A549 (cell line): ENCODE measurements around the gene SLC8A1. TPM values are rescaled to one million over a fixed set of nuclear protein-coding genes. Genes with fewer than 3 reads are reported as not detected.

Experiments
- ATAC-seq, 2 experiments: fragments of 200-7000 bp in 1 of 2; fragments of >200 bp in 1 of 2; cut with Nextera tagmentation in 1 of 2; cut with Tn5 transposase in 1 of 2; 3 replicates each; pipeline versions ENCODE4 v1.8.0 to v1.9.1; 2018 to 2020; ENCODE audit warnings: mild to moderate bottlenecking in 1 of 2, moderate library complexity in 1 of 2
- CTCF ChIA-PET: fragments of 300-600 bp; sonication (Branson Sonifier 250); formaldehyde crosslinking; extraction: SDS; loops from one replicate; lab custom pipeline; 2021; ENCODE audit warnings: antibody characterized with exemption, inconsistent platforms; lab: Yijun Ruan, JAX
- POLR2A ChIA-PET: fragments of 350-600 bp; formaldehyde crosslinking; extraction: SDS; loops from one replicate; lab custom pipeline; 2021; ENCODE audit warnings: antibody characterized with exemption, inconsistent platforms; lab: Yijun Ruan, JAX
- DNase-seq, 2 experiments: peaks; one replicate each; pipeline versions ENCODE4 v3.0.0 to v3.0.0-alpha.2; 2011 to 2016; ENCODE audit warnings: low read depth in 1 of 2, low spot score in 1 of 2
- FAIRE-seq: peaks from 2 replicates; lab custom pipeline; 2011; peaks lifted over from hg19 to GRCh38; lab: Jason Lieb, UNC
- H3K27ac ChIP-seq, 2 experiments: fragments of >200 bp; sonication (Bioruptor Twin); formaldehyde crosslinking; 3 replicates each; pipeline ENCODE4 v1.5.1; 2016 to 2017
- H3K4me1 ChIP-seq: fragments of >200 bp; sonication (Bioruptor Twin); formaldehyde crosslinking; 3 replicates; pipeline ENCODE4 v1.6.1; 2016
- H3K4me2 ChIP-seq: fragments of >200 bp; sonication (Bioruptor Twin); formaldehyde crosslinking; 3 replicates; pipeline ENCODE4 v1.6.1; 2016
- H3K4me3 ChIP-seq: fragments of >200 bp; sonication (Bioruptor Twin); formaldehyde crosslinking; 3 replicates; pipeline ENCODE4 v1.5.1; 2016
- H3K9me3 ChIP-seq: fragments of >200 bp; sonication (Bioruptor Twin); formaldehyde crosslinking; 3 replicates; pipeline ENCODE4 v1.6.1; 2016
- BCL3 ChIP-seq: fragments of >200 bp; sonication (Bioruptor Twin); formaldehyde crosslinking; IDR thresholded peaks from 3 replicates; pipeline ENCODE4 v1.6.1; 2016
- CHD2 ChIP-seq: fragments of 150-350 bp; IDR thresholded peaks from 2 replicates; pipeline ENCODE4 v1.6.1; 2014; ENCODE audit warnings: low read length; ENCODE audit not compliant: partially characterized antibody
- CTCF ChIP-seq: fragments of >200 bp; sonication (Bioruptor Twin); formaldehyde crosslinking; IDR thresholded peaks from 3 replicates; pipeline ENCODE4 v1.5.1; 2016
- EHMT2 ChIP-seq: fragments of 200-600 bp; sonication (generic); IDR thresholded peaks from 2 replicates; pipeline ENCODE4 v1.6.1; 2016; ENCODE audit warnings: antibody characterized with exemption, low read depth, mild to moderate bottlenecking, moderate library complexity
- FOXS1 ChIP-seq: fragments of 250-450 bp; sonication (Bioruptor Pico); IDR thresholded peaks from 2 replicates; pipeline ENCODE4 v1.5.0; 2020; ENCODE audit warnings: mild to moderate bottlenecking, moderate library complexity
- HDAC2 ChIP-seq: fragments of 200-600 bp; sonication (generic); IDR thresholded peaks from 2 replicates; pipeline ENCODE4 v1.6.1; 2016
- HES2 ChIP-seq: fragments of >200 bp; sonication (Bioruptor Twin); formaldehyde crosslinking; IDR thresholded peaks from 2 replicates; pipeline ENCODE4 v1.6.1; 2016
- HOXA7 ChIP-seq: fragments of 250-450 bp; sonication (Bioruptor Pico); IDR thresholded peaks from 2 replicates; pipeline ENCODE4 v1.5.0; 2020; ENCODE audit warnings: mild to moderate bottlenecking, moderate library complexity
- JUN ChIP-seq, 2 experiments: fragments of >200 bp; sonication (Bioruptor Twin); formaldehyde crosslinking; IDR thresholded peaks; 2 replicates in 1 of 2; 3 replicates in 1 of 2; pipeline ENCODE4 v1.6.1; 2016 to 2017
- JUNB ChIP-seq: fragments of >200 bp; sonication (Bioruptor Twin); formaldehyde crosslinking; IDR thresholded peaks from 2 replicates; pipeline ENCODE4 v1.6.1; 2016
- MYC ChIP-seq: IDR thresholded peaks from 2 replicates; pipeline ENCODE4 v1.6.1; 2012; ENCODE audit warnings: mild to moderate bottlenecking, inconsistent platforms, low read length, improper control_type of control experiment, borderline replicate concordance
- NPAS2 ChIP-seq: fragments of 250-450 bp; sonication (Bioruptor Pico); IDR thresholded peaks from 2 replicates; pipeline ENCODE4 v1.8.0; 2022; ENCODE audit warnings: mild to moderate bottlenecking, moderate library complexity, borderline replicate concordance
- PBX3 ChIP-seq: IDR thresholded peaks from 2 replicates; pipeline ENCODE4 v1.6.1; 2012
- PHF8 ChIP-seq: fragments of 200-600 bp; sonication (generic); IDR thresholded peaks from 2 replicates; pipeline ENCODE4 v1.6.1; 2016; ENCODE audit warnings: low read depth, mild to moderate bottlenecking, antibody characterized with exemption, moderate library complexity, borderline replicate concordance
- REST ChIP-seq: fragments of 200-600 bp; sonication (generic); IDR thresholded peaks from 2 replicates; pipeline ENCODE4 v1.6.1; 2016; ENCODE audit warnings: antibody characterized with exemption, mild to moderate bottlenecking, moderate library complexity
- ZC3H11A ChIP-seq: fragments of 450-650 bp; IDR thresholded peaks from 2 replicates; pipeline ENCODE4 v1.6.1; 2014; ENCODE audit warnings: antibody characterized with exemption, mild to moderate bottlenecking
- ZSCAN20 ChIP-seq: fragments of 250-450 bp; sonication (Bioruptor Pico); IDR thresholded peaks from 2 replicates; pipeline ENCODE4 v1.8.0; 2022; ENCODE audit warnings: mild to moderate bottlenecking, moderate library complexity
- WGBS: methylation state at CpG from one replicate; pipeline ENCODE4 v1.1.6; 2017; ENCODE audit errors: missing lambda C conversion rate; 5-methylcytosine and 5-hydroxymethylcytosine counted together
- polyA plus RNA-seq, 4 experiments: library from polyadenylated mRNA; depleted of rRNA in 3 of 4; stranded (reverse); fragments of >200 nt; fragmentation: RNase III in 1 of 4; extraction: RNeasy Plus Mini Kit Qiagen cat#74134 plus additional on column Dnase treatment in 1 of 4; gene quantifications; 2 replicates in 3 of 4; 3 replicates in 1 of 4; pipeline ENCODE4 v1.2.3, GENCODE V29; 2011 to 2017

The SLC8A1 gene
- polyA plus RNA-seq, 2 of the 4 experiments (the other 2 are of a cell fraction), result 0.28 to 0.92 TPM

GRCh38 chr2:40463112-40463511, 11.2 kb upstream of the SLC8A1 start:
- FAIRE-seq, result no peak
- ATAC-seq, result no peak
- ChIA-PET POLR2A (no interaction called here), CTCF (interaction anchor here (0.8 kb wide), 1 partner anchor 24 kb away, joined by 3 read pairs; no protein-coding TSS in a partner anchor)
- H3K9me3 ChIP-seq, result no peaks in the 10 kb centered on the region
- H3K4me3 ChIP-seq, result no peak overlapping the region
- no peak for DNase-seq
- 61% methylated on average over 8 of the region's 8 CpGs for WGBS
- H3K4me2 ChIP-seq, result no peak overlapping the region
- H3K27ac ChIP-seq, result no peak overlapping the region
- TF ChIP-seq MYC (no peak), ZSCAN20 (no peak), NPAS2 (no peak), JUN (IDR thresholded peaks at IDR 0.05) (no peak), ZC3H11A (no peak), BCL3 (no peak), JUNB (no peak), REST (no peak), CTCF (no peak)
- H3K4me1 ChIP-seq, result no peaks in the 10 kb centered on the region

GRCh38 chr2:40458271-40458794, 6.4 kb upstream of the SLC8A1 start:
- Histone ChIP-seq H3K4me2 (no peak overlapping the region), H3K4me3 (no peak overlapping the region), H3K9me3 (no peaks in the 10 kb centered on the region), H3K27ac (no peak overlapping the region), H3K4me1 (no peaks in the 10 kb centered on the region)
- CTCF ChIA-PET, result no interaction called here
- 63% methylated on average over 6 of the region's 6 CpGs for WGBS
- FAIRE-seq, result no peak
- no peak for TF ChIP-seq FOXS1 (CRISPR knock-in tag)
- no peak for TF ChIP-seq CHD2
- TF ChIP-seq HOXA7 (CRISPR knock-in tag), result no peak
- no peak for TF ChIP-seq HES2
- no peak for TF ChIP-seq PHF8
- no peak for TF ChIP-seq HDAC2
- TF ChIP-seq PBX3, result no peak
- TF ChIP-seq EHMT2, result no peak
- no peak for DNase-seq
- POLR2A ChIA-PET, result no interaction called here
- ATAC-seq, result no peak
